ENCODE results near the gene CEP70.

The CEP70 gene

GRCh38 chr3:138467931-138468330 lies 126.1 kb downstream of the CEP70 start:
- TF ChIP-seq EZH2 (IDR thresholded peaks at IDR 0.05; ENCODE audit: borderline replicate concordance, low read length) = no peak
- no peak for TF ChIP-seq CTCF (IDR thresholded peaks at IDR 0.05; ENCODE audit: low read length)
- no peaks in the 10 kb centered on the region for H3F3A ChIP-seq (ENCODE audit: insufficient read depth, low read length)
- H3K36me3 ChIP-seq (ENCODE audit: insufficient read depth, low read length) = no peaks in the 10 kb centered on the region
- H3K79me2 ChIP-seq (ENCODE audit: insufficient read depth, low read length) = no peaks in the 10 kb centered on the region
- H2AFZ ChIP-seq (ENCODE audit: low read length) = no peak overlapping the region
- no peak overlapping the region for H3K27ac ChIP-seq (ENCODE audit: low read depth, low read length, poor library complexity, severe bottlenecking)
- H3K4me2 ChIP-seq (ENCODE audit: low read length) = no peak overlapping the region
- no peak overlapping the region for H3K4me3 ChIP-seq (ENCODE audit: low read depth, low read length, poor library complexity, severe bottlenecking)
- H3K4me1 ChIP-seq (ENCODE audit: insufficient read depth, low read length, severe bottlenecking) = no peaks in the 10 kb centered on the region
- H3K9me3 ChIP-seq (ENCODE audit: low read length) = no peaks in the 10 kb centered on the region
- no peaks in the 10 kb centered on the region for H3K9me2 ChIP-seq (ENCODE audit: low read depth, low read length)
- H4K20me1 ChIP-seq (ENCODE audit: insufficient read depth, low read length) = no peaks in the 10 kb centered on the region
- H3K9ac ChIP-seq (ENCODE audit: low read length) = no peak overlapping the region
- H3K27me3 ChIP-seq (ENCODE audit: insufficient read depth, low read length) = peaks cover 4% of the 10 kb centered on the region; the same call in 1 of the 2 replicates

GRCh38 chr3:138465925-138466324 lies 128.1 kb downstream of the CEP70 start:
- Histone ChIP-seq H4K20me1 (ENCODE audit: insufficient read depth, low read length) (no peaks in the 10 kb centered on the region), H3K4me2 (ENCODE audit: low read length) (no peak overlapping the region), H3K9me2 (ENCODE audit: low read depth, low read length) (no peaks in the 10 kb centered on the region), H3K27me3 (ENCODE audit: insufficient read depth, low read length) (peaks cover 4% of the 10 kb centered on the region; the same call in 1 of the 2 replicates), H3F3A (ENCODE audit: insufficient read depth, low read length) (no peaks in the 10 kb centered on the region), H3K9ac (ENCODE audit: low read length) (no peak overlapping the region), H3K36me3 (ENCODE audit: insufficient read depth, low read length) (no peaks in the 10 kb centered on the region), H3K4me3 (ENCODE audit: low read depth, low read length, poor library complexity, severe bottlenecking) (no peak overlapping the region), H3K79me2 (ENCODE audit: insufficient read depth, low read length) (no peaks in the 10 kb centered on the region), H3K9me3 (ENCODE audit: low read length) (no peaks in the 10 kb centered on the region), H3K4me1 (ENCODE audit: insufficient read depth, low read length, severe bottlenecking) (no peaks in the 10 kb centered on the region), H2AFZ (ENCODE audit: low read length) (no peak overlapping the region), H3K27ac (ENCODE audit: low read depth, low read length, poor library complexity, severe bottlenecking) (no peak overlapping the region)
- TF ChIP-seq EZH2 (IDR thresholded peaks at IDR 0.05; ENCODE audit: borderline replicate concordance, low read length) = no peak
- TF ChIP-seq CTCF (IDR thresholded peaks at IDR 0.05; ENCODE audit: low read length) = no peak

- Histone ChIP-seq H3K4me2 (ENCODE audit: low read length) (no peak overlapping the region), H3K27me3 (ENCODE audit: insufficient read depth, low read length) (peaks cover 4% of the 10 kb centered on the region; the same call in 1 of the 2 replicates), H2AFZ (ENCODE audit: low read length) (no peak overlapping the region), H3F3A (ENCODE audit: insufficient read depth, low read length) (no peaks in the 10 kb centered on the region), H3K4me3 (ENCODE audit: low read depth, low read length, poor library complexity, severe bottlenecking) (no peak overlapping the region), H3K9me2 (ENCODE audit: low read depth, low read length) (no peaks in the 10 kb centered on the region), H3K36me3 (ENCODE audit: insufficient read depth, low read length) (no peaks in the 10 kb centered on the region), H3K27ac (ENCODE audit: low read depth, low read length, poor library complexity, severe bottlenecking) (no peak overlapping the region), H3K4me1 (ENCODE audit: insufficient read depth, low read length, severe bottlenecking) (no peaks in the 10 kb centered on the region), H3K9ac (ENCODE audit: low read length) (no peak overlapping the region), H3K79me2 (ENCODE audit: insufficient read depth, low read length) (no peaks in the 10 kb centered on the region), H3K9me3 (ENCODE audit: low read length) (no peaks in the 10 kb centered on the region), H4K20me1 (ENCODE audit: insufficient read depth, low read length) (no peaks in the 10 kb centered on the region)
- TF ChIP-seq EZH2 (IDR thresholded peaks at IDR 0.05; ENCODE audit: borderline replicate concordance, low read length) (no peak), CTCF (IDR thresholded peaks at IDR 0.05; ENCODE audit: low read length) (no peak)
These were observed 128.6 kb downstream of the CEP70 start for GRCh38 chr3:138465451-138465850.

Measured in OCI-LY1 (cell line).